HG03280 (cell line): ENCODE data around the gene EML3.
"Not testable (repeated sequence)": the region's sequence is repeated elsewhere in the genome, so short reads cannot be mapped to it uniquely, and the experiment has no call there.

Source experiments
- ATAC-seq: cut with Tn5 transposase; IDR thresholded peaks from one replicate; pipeline ENCODE4 v1.9.1; 2021; ENCODE audit warnings: mild to moderate bottlenecking, moderate library complexity; ENCODE audit not compliant: unreplicated experiment

The EML3 gene

DNA sequence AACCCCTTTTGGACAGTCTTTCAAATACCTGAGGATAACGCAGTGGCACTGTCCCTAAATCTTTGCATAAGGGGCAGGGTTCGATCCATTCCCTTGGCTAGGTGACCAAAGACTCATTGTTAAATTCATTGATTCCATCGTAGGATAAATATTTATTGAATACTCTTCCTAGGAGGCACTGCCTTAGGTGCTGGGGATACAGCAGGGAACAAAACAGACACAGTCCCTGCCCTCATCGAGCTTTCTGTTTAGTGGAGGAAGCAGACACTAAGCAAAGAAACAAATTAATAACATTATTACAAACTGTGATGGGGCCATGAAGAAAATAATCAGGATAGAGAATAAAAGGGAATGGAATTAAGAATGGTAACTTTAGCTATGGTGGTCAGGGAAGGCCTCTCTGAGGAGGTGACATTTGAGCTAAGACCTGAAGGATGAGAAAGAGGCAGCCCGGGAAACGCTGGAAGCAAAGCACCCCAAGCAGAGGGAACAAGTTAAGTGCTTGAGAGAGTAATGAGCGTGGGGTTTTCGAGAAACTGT, 8.5 kb upstream of the EML3 start:
- no peak for ATAC-seq

DNA sequence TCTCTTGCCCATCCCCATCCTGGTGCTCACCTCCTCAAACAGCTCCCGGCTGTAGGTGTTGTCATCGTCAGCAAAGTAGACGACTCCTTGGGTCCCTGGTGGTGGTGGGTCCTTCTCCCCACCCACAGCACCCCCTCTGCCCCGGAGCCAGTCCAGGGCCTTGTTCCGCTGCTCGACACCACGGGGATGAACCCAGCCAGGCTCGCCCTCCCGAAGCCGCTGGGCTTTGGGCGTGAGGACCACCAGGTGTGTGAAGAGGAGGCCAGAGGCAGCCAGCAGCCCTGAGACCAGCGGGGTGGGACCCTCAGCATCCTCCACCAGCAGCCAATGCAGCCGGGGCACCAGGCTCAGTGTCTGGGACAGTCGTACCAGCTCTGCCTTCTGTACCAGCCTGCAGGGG, 4.4 kb upstream of the EML3 start:
- ATAC-seq = not testable (repeated sequence)

DNA sequence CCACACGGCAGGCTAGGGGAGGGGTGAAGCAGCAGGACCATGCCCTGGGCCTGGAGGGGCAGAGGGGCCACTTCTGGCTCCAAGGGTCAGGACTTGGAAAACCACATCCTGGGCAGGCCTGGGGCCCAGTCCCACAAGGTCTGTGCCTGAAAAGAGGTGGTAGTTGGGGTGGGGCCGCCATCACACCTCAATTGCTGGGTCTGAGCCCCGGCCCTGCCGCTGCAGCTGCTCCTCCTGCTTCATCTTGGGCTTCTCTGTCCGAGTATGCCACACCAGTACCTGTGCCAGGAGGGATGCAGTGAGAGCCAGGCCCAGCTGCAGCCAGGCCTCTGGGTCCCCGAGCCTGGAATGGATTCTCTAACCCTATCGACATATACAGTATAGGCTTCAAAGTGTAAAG, 2.9 kb upstream of the EML3 start:
- ATAC-seq = no peak

DNA sequence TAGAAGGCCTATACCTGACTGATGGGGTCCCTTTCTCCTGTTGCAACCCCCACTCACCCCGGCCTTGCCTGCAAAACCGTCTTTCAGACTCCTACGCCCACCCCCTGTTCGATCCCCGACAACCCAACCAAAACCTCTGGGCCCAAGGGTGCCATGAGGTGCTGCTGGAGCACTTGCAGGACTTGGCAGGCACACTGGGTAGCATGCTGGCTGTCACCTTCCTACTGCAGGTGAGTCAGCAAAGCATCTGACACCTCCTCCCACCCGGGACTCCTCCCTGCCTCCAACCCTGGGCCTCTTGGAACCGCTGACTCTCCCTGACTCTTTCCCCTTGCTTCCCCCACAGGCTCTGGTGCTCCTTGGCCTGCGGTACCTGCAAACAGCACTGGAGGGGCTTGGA, 1.7 kb upstream of the EML3 start:
- ATAC-seq = no peak

DNA sequence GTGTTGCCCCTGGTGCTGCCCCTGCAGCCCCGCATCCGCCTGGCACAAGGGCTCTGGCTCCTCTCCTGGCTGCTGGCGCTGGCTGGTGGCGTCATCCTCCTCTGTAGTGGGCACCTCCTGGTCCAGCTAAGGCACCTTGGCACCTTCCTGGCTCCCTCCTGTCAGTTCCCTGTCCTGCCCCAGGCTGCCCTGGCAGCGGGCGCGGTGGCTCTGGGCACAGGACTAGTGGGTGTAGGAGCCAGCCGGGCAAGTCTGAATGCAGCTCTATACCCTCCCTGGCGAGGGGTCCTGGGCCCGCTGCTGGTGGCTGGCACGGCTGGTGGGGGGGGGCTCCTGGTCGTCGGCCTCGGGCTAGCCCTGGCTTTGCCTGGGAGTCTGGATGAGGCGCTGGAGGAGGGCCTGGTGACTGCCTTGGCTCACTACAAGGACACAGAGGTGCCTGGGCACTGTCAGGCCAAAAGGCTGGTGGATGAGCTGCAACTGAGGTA, 760 bp upstream of the EML3 start:
- no peak for ATAC-seq

DNA sequence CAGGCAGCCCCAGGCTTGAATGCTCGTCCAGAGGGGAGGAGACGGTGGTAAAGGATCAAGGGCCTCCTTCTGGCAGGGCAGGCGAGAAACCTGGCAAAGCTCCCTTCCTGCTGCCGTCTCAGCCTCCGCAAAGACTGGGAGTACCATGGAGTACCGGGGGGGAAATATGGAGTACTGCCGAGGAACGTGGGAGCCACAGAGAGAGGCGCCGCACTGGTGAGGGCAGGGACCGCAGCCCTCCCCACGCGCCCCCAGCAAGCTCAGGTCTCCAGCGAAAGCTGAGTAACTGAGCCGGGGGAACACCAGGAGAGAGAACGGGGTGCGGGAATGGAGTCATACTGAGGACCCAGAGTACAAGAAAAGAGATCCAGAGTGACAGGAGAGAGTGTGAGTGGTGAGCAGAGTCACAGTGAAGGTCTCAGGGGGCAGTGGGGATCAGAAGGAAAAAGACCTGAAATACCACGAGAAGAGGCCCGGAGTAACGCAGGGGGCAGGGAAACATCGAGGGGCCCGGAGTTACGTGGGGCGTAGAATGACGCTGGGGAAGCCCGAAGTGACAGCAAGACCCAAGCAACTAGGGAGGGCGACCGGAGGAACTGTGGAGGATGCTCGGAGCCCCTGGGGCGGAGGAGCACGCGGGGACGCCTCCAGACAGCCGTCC, 740 bp downstream of the EML3 start:
- ATAC-seq = peak; percentile 21

DNA sequence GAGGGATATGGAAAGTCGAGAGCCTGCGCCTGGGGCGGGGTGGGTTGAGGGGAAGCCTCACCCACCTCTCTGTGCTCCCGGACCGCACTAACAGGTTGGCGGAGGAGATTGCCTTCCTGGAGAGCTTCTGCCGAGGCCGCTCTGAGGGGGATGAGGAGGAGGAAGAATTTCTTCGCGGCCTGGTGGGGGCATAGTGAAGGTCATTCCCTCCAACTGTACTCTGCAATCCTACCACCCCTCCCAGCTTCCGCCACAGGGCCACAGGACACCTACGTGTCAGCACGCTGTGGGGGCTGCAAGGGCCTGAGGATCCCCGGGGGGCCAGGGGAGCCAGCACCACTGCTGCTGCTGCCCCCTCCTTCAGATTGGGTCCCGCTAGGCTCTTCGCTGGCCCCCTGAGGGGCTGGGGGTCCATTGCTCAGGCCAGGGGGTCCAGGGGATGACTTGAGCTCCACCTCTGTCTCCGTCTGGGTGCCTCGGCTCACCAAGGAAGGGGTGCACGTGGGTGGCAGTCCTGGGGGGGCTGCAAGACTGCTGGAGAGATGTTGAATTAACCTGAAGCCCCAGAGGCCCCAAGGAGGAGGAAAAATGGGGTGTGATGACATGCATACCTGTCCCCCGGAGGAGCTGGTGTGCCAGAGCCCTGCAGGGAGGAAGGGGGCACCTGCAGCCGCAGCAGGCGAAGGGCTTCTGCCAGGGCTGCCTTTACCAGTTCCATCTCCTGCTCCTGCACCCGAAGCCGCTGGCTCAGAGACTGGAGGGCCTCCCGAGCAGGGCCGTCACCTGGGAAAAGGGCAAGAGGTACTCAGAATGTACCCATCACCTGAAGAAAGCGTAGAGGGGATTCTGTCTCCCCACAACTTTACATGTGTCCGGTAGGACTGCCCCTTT, 1.5 kb downstream of the EML3 start:
- ATAC-seq = no peak

DNA sequence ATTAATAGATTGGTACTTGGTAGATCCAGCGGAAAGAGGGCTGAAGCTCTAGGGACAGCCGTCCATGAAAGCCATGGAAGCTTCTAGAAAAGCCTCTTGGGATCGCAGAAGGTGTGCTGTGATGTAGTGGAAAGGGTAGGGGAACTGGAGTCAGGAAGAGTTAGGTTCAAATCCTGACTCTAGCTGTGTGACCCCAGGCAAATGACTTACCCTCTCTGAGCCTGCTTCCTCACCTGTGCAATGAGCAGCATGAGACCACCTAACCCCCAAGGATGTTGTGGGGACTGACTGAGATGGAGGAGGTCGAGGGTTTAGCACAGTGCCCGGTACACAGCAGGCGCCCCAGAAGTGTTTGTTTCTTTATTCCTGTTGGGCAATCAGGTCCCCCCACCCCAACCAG, 2.2 kb downstream of the EML3 start:
- no peak for ATAC-seq

DNA sequence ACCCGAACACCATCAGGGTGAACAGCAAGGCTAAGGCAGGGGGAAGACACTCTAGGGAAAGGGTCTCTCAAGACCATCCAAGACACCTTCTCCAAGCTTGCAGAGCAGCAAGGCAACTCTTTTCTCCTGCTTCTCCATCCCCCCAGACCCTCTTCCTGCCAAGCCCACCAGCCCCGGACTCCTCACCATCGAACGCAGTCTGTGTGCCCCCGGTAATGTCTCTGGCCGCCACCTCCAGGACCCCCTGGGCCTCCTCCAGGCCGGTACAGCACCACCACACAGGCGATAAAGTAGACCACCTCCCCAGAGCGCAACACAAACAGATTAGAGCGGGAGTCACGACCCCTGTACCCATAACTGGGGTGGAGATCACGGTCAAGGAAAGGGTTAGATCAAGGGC, 3.8 kb downstream of the EML3 start:
- ATAC-seq = no peak

DNA sequence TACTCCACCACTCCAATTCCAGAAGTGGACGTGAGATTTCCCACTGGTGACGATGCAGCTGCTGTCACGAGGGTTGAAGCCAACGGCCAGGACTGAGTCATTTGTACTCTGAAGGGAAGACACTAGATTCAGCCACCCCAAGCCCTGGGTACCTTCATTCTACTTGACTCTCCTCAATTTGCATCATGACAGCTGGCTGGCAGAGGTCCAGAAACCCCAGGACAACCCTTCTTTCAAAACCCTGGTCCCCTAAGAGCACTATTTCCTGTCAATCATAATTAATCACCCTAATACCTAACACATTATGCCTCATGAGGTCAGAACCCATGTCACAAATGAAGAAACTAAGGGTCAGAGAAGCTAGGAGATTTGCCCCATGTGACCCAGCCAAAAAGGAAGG, 4.9 kb downstream of the EML3 start:
- ATAC-seq = no peak

DNA sequence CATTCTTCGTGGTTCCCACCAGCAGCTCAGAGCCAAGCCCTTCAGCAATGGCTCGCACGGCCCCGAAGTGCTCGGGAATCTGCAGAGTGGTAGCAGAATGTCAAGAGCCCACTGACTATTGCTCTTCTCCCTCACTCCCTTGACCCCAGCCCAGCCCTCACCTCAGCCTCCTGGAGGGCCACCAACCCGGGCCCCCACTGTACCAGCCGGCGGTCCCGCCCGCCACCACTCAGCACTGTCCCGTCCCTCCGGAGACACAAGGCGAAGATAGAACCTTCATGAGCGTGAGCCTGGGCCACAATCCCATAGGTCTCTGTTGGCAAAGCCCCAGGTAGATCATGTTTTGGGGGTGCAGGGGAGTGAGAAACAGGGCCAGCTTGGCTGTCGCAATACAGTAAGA, 6.7 kb downstream of the EML3 start:
- no peak for ATAC-seq

DNA sequence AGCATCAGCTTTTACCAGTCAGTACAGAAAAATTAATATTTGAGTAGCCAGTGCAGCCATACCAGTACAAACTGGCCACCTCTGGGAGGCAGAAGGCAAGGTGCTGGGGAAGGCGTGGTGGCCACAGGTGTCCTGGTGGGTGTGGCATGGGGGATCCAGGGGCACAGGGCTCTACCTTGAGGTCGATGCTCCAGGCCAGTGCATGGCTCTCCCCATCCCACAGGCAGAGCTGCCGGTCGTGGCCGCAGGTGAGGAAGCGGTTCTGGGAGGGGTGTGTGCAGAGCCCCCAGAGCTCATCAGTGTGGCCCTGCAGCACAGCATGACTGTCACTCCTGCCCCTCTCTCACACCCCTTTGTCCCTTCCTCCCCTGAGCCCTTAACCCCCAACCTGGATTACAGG, 7.1 kb downstream of the EML3 start:
- ATAC-seq = no peak

DNA sequence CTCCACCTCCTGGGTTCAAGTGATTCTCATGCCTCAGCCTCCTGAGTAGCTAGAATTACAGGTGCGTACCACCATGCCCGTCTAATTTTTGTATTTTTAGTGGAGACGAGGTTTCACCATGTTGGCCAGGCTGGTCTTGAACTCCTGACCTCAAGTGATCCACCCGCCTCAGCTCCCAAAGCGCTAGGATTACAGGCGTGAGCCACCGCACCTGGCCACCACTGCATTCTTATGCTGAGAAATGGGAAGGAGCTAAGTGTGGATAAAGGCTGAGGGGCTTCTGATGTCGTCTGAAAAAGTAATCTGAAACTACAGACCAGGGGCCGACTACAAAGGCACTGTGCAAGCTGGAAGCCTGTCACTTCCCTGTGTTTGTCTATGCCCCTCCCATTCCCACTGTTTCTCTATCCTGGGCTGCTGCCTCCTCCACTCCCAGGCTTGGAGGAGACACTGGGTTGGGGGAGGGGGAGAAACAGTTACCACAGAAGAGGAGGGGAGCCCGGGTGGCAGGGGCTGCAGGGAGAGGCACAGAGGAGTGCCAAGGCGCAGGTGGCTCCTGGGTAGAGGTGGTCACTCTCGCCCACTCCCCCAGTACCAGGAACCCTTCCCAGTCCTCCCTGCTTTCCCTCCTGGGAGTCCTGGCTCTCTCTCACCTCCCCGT, 8.0 kb downstream of the EML3 start:
- ATAC-seq = no peak

DNA sequence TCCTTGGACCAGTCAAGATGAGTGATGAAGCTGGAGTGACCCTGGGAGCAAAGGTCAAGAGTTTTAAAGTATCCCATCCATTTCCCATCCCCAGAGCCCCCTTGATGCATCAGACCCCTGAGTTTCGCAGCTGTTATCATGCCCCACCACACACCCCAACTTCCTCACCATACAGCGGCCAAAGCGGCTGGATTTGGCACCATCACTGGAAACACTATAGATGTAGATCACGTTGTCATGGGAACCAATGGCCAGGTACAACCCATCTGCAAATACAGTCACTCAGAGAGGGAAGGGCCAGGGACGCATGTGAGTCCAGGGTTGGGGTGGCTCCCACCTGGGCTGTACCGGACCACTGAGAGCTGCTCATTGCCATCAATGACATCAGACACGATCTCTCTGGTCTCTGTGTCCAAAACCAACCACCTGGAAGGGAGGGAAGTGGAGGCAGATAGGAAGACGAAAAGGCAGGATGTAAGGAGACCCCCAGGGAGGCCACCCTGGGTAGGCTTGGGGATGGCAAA, 8.7 kb downstream of the EML3 start:
- no peak for ATAC-seq

DNA sequence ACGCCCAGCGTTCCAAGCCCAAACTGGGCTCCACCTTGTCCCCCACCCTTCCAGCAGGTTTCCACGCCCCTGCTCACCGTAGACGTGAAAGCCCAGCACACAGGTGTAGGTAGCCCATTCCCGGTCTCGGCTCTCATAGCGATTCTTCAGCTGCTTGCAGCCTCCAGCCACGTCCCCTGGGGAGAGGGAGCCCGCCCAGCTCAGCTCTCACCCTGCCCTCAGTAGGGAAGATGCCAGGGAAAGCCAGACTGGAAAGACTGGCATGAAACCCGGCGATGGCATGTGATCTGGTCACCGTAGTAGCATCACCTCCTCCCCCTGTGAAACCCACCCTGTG, 9.5 kb downstream of the EML3 start:
- no peak for ATAC-seq

DNA sequence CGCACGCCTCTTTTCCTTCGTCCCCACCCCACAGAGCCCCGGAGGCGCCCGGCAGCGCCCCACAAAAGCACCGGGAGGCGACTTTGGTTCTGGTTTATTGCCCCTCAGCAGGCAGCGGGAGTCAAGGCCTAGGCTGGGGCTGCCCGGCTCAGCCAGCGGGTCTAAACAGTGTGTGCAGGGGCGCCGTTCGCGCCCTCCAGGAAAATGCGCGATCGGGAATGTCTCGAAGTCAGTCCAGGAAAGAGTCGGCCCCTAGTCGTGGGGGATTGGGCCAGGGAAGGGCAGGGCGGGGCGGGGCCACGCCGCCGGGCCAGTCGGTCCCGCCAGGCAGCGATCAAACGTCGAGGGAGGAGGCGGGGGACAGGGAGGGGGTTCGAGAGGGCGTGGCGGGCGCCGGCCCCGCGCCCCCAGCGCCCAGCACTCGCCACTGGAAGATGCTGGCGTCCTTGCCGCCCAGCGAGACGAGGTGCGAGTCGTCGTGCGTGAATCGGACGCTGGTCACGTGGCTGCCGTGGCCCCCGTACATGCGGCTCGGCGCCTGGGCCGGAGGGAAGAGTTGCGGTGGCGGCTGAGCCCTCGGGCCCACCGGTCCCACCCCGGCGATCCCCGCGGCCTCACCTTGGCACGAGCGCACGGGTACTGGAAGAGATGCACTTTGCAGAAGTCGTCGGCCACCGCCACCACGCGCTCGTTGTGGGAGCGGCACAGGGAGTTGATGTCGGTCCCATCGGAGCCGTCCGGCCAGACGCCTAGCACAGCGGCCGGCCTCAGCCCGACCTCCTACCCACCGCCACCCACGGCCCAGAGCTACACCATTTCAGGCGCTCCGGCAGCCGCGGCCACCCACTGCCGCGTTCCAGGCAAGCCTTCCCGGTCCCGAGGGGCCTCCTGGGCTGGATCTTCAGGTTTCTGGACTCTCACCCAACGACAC, 10.2 kb downstream of the EML3 start:
- no peak for ATAC-seq

DNA sequence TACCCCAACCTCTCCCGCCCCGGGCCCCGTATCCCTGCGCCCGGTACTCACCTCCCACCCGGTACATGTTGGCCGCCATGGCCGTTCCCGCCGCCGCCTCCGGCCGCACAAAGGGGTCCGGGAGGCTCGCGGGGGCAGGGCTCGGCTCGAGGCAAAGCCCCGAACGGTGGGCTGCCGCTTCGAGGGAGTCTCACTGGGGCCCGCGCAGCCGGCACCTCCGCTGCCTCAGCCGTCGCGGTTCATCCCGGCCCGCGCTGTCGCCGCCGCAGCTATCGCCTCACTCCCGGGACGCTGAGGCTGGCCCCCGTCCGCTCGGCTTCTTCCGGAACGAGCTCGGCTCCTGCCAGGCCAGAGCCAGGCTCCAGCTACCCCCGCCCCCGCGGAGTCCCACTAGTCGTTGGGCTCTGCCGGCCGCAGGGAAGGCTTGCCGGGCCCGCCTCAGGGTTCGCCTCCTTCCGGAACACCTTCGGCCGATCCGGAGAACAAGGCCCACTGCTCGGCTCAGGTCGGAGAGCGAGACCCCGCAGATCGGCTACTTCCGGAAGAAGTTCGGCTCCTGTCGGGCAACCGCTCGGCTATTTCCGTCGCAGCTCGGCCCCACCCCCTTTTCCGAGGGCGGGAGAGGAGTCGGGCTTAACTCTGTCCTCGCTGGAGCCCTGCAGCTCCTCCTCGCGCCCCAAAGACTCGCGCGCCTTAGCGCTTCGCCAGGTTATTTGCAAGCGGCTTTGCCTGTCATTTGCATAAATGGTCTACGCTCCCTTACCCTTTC, 11.0 kb downstream of the EML3 start, which contains the start of gene MTA2:
Gene MTA2 (minus strand): TSS at position 494 of the 769 bp plus-strand sequence. CDS start 415 bp downstream, at position 79.
- ATAC-seq = peak; percentile 79

DNA sequence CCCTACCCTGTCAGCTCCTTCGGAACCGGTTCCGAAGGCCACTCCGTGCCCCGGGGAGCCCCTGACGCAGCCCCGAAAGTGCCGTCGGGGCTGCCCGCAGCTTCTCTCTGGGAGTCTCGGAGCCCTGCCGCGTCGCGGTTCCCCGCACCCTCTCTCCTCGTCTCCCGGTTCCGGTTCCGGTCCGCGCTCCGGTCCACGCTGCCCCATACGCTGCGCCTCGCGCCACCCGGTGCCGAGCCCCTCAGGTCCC, 11.5 kb downstream of the EML3 start:
- ATAC-seq = no peak

DNA sequence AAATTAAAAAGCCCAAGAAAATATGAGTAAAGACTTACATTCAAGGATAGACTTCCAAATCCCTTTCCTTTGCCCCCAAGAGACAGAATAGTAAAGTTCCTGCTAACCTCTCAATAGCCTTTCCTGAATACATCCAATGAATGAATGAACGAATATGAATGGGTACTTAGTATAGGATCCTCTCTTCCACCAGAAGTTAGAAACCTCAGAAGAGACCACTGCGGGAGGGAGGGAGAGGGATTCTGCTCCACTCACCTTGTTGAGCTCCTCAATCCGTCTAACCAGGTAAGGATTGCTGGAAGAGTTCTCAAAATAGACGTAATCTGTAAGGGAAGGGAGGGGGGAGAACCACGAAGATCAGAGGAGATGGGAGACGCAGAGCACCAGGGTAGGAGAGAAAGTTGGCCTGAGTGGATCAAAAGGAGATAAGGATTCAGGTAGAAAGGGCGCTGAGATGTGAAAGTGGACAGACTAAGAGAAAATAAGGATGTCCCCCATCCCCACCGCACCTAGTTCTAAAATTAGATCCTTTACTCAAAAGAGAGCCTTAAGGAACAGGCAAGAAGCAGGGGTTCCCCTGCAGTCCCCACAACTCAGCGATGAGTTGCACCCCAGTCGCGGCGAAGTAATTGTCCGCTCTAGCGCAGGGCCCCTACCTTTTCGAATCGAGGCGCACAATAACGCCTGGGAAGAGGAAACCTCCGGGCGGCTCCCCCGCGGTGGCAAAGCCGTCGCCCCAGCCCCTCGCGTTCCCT, 12.0 kb downstream of the EML3 start:
- ATAC-seq = no peak
